T-helper 1 cell treated with Interleukin-12 subunit alpha and Interleukin-12 subunit beta and Interleukin-4 antibody, amounts not matched to agents 30 ng/mL and 1 ng/mL, for 36 hours (primary cell): ENCODE data around the gene OR4M2. TPM values are rescaled to one million over a fixed set of nuclear protein-coding genes. Genes with fewer than 3 reads are reported as not detected.
"Not testable (repeated sequence)": the region's sequence is repeated elsewhere in the genome, so short reads cannot be mapped to it uniquely, and the experiment has no call there.

ENCODE experiments used
- intact Hi-C: fragments of 100-400 bp; cut with micrococcal nuclease; formaldehyde crosslinking; loops from one replicate; pipeline ENCODE4 v1.15.1; 2024
- total RNA-seq: library from RNA; stranded (reverse); gene quantifications from 2 replicates; pipeline ENCODE4 v1.2.3, GENCODE V29; 2022

The OR4M2 gene, protein sequence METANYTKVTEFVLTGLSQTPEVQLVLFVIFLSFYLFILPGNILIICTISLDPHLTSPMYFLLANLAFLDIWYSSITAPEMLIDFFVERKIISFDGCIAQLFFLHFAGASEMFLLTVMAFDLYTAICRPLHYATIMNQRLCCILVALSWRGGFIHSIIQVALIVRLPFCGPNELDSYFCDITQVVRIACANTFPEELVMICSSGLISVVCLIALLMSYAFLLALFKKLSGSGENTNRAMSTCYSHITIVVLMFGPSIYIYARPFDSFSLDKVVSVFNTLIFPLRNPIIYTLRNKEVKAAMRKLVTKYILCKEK
- not detected in 2 replicates for total RNA-seq

GRCh38 chr15:22080227-22080626 is at the start of gene OR4M2:
Gene OR4M2, plus strand, starts transcription at chr15:22080527. Its CDS starts 98 bp downstream, at chr15:22080625.
- intact Hi-C loops: not testable (repeated sequence)

DNA sequence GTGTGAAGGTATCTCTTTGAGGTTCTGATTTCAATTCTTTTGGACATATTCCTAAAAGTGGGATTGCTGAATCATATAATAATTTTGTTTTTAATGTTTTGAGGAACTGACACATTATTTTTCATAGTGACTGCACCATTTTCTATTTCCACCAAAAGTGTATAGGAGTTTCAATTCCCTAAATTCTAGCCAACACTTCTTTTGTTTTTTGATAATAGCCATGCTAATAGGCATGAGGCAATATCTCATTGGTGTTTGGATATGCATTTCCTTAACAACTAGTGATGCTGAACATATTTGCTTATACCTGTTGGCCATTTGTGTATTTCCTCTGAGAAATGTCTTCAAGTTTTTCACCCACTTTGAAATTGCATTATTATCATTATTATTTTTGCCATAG is 11.1 kb upstream of the OR4M2 start:
- intact Hi-C loops: not testable (repeated sequence)

GRCh38 chr15:22081386-22081785 is 1.1 kb downstream of the OR4M2 start:
- intact Hi-C loops: not testable (repeated sequence)

GRCh38 chr15:22098616-22099253 is 18.4 kb downstream of the OR4M2 start:
- intact Hi-C loops: not testable (repeated sequence)

- intact Hi-C loops: not testable (repeated sequence)
Measured at GRCh38 chr15:22099289-22099891, 19.1 kb downstream of the OR4M2 start.

GRCh38 chr15:22122033-22122432 is 41.7 kb downstream of the OR4M2 start:
- intact Hi-C loops: not testable (repeated sequence)

Other genes with a start within 250 kb of the OR4M2 start
- not detected in 2 replicates for gene POTEB, start 202.8 kb upstream of the OR4M2 start, total RNA-seq